Stromal cell of bone marrow (primary cell): Measurements from ENCODE around the gene CDKN1C.

Experiments
- DNase-seq: peaks from one replicate; pipeline ENCODE4 v3.0.0-alpha.2; 2012; ENCODE audit warnings: low read depth

CDKN1C gene

GRCh38 chr11:2890466-2891294, 5.1 kb upstream of the CDKN1C start:
- no peak for DNase-seq

- no peak for DNase-seq
These were observed 4.0 kb upstream of the CDKN1C start for GRCh38 chr11:2889362-2890273.

GRCh38 chr11:2888266-2888968, 2.8 kb upstream of the CDKN1C start:
- peak; percentile 60 for DNase-seq

DNA sequence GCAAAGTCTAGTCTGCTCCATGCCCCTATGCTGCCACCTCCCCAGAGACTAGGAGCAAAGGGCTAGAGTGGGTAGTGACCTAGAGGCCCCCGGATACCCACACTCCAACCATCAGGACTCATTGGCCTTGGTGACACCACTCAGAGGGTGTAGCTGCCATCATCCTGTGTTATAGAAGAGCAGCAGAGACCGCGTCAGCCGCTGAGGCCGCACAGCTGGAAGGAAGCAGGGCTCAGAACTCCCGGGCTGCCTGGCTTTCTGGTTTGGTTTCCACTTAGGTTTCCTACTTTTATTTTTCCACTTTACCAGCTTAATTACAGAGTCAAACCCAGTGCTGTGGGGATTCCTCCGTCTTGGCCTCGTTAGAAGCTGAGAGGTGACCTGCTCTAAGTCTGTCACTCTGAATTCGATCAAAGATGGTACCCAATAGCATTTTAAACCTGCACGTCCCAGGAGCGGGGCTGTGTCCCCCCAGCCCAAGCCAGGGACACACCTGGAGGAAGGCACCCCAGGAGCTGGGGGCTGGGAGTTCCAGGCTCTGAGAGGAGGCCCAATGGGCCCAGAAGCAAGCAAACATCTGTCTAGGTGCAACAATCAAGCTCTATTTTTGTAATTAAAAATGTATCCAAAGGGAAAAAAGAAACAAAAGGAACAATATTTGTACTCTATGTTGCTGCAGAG, 2.1 kb upstream of the CDKN1C start:
- no peak for DNase-seq

- no peak for DNase-seq
These were observed 1.4 kb upstream of the CDKN1C start for GRCh38 chr11:2886936-2887335.

GRCh38 chr11:2886191-2886894, 768 bp upstream of the CDKN1C start:
- DNase-seq: no peak

DNA sequence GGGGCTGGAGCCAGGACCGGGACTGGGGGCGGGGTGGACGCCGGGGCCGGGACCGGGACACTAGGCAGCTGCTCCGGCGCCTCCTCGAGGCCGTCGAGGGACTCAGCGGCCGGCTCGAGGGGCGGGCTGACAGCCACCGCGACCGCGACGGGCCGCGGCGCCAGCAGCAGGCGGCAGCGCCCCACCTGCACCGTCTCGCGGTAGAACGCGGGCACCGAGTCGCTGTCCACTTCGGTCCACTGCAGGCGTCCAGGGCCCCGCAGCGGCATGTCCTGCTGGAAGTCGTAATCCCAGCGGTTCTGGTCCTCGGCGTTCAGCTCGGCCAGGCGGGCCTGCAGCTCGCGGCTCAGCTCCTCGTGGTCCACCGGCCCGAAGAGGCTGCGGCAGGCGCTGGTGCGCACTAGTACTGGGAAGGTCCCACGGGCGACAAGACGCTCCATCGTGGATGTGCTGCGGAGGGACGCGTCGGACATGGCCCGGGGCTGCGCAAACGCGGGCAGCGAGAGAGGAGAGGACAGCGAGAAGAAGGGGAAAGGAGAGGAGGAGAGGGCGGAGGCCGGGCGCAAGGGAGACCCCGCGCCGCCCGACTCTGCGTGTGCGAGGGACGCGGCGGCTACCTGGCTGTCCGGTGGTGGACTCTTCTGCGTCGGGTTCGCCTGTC, 428 bp downstream of the CDKN1C start:
- DNase-seq: no peak

- DNase-seq: no peak
These were observed 1.4 kb downstream of the CDKN1C start for GRCh38 chr11:2883979-2884815.

DNA sequence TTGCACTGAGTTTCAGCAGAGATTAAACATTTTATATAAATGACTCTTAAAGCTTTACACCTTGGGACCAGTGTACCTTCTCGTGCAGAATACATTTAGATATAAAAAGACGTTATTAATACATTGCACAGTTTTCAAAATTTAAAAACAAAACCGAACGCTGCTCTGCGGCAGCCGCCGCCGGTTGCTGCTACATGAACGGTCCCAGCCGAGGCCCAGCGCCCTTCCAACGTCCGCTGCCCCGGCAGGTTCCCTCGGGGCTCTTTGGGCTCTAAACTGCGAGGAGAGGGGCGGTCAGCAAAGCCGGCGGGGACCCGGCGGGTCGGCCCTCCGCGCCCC, 2.0 kb downstream of the CDKN1C start:
- DNase-seq: no peak

- no peak for DNase-seq
These were observed 3.0 kb downstream of the CDKN1C start for GRCh38 chr11:2882396-2883110.

- DNase-seq: no peak
These were observed 3.6 kb downstream of the CDKN1C start for GRCh38 chr11:2881981-2882375.

GRCh38 chr11:2881076-2881980, 4.2 kb downstream of the CDKN1C start:
- DNase-seq: no peak

DNA sequence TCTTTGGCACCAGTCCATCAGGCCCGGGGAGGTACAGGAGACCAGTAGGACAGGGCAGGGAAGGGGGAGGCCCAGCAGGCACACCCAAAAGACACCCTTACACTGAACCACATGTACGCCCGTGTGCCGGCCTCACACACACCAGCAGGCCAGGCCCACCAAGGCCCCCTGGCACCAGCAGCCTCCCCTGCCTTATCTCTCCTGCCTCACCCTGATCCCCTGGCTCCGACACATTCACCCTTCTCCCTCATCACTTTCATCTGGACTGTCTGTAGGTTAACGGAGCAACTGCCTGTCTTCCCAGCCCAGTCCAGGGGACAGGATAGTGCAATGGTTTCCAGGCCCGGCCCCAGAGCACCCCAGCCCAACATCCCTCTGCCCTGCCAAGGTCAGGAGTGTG, 4.9 kb downstream of the CDKN1C start:
- DNase-seq: no peak

DNA sequence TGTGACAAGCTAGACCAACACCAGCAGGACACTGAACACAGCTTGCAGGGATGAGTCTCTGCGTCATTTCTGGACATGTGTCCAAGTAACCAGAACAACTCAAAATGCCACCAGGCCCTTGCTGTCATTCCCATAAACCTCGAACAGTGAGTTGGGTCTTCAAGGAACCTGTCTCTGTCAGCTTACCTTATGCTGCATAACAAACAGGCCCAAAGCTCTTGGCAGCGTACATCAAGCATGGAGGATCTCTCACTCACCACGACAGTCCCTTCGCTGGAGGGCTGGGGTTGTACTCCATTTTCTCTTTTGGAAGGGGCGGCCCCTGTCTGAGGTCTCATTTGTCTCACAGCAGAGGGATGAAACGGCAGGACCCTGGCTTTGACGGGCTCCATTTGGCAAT, 6.8 kb downstream of the CDKN1C start:
- no peak for DNase-seq

DNA sequence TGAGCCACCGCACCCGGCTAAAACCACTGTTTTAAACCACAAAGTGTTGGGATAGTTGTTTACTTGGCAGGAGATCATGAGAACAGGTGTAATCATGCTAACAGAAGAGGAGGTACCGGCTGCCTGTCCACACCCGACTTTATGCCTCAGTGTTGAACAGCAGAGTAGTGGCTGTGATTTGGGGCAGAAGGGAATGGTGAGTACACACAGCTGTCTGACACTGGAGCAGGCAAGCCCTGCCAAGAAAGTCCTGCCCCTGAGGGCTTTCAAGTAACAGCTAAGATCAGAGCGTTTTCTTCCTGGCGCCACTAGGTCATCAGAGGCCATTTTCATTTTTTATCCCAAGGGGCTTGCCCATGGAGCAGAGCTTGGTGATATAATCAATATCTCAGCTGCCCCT, 8.1 kb downstream of the CDKN1C start:
- no peak for DNase-seq

GRCh38 chr11:2874963-2875362, 10.6 kb downstream of the CDKN1C start:
- no peak for DNase-seq

DNA sequence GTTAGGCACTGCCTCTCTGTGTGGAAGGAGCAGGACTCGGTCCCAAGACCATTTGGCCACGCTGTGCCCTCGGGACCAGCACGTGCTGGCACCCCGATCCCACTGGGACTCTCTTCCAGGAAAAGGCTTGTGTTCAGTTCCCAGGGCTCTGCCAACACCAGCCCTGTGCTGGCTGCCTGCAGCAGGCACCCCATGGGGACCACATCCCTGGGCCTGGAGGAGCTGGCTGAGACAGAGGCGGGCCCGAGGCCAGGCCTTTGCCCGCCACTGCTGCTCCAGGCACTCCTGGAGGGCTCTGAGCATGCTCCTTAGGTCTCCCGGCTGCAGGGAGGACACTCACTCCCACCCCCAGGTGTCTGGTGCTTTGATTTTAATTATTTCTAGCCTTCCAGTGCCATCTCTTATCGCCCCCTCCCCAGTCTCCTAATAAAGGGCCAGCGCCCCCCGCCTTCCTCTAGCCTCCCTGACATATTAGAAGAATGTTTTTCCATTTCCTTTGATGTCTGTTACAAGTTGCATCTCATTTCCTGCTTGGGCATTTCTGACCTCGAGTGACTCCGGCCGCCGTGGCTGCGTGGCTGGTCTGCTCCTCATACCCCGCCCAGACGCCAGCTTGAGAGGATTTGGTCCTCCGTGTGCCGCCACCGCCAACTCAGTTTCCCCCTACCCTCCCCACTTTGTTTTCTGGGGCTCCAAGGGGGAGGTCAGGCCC, 14.4 kb downstream of the CDKN1C start:
- DNase-seq: no peak

DNA sequence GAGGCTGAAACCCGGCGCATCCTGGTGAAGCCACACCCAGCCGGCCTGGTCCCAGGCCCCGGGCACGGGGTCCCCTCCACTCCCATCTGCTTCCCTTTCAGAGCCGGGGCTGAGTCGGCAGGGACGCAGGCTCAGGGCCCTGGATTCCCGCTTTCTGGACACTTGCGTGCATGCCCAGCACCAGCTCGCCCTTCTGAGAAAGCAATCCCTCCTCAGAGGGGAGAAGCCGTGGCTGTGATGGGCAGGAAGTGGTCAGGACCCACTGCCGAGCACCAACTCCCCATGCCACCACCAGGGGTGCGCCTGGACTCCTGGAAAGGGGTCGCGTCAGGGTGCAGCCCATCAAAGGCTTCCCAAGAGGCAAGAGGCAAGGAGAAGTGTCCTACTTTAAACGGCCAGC, 15.1 kb downstream of the CDKN1C start:
- no peak for DNase-seq
